HCT116 (cell line): Measurements from ENCODE around the gene MTA3. TPM values are rescaled to one million over a fixed set of nuclear protein-coding genes. Genes with fewer than 3 reads are reported as not detected.

ENCODE experiments used
- ATAC-seq: fragments of 200-7000 bp; cut with Tn5 transposase; 2 replicates; pipeline ENCODE4 v1.9.1; 2020; ENCODE audit warnings: mild to moderate bottlenecking, moderate library complexity
- BruUV-seq: library from RNA; stranded (reverse); fragments of 400-500 nt; replicated peaks from 2 replicates; lab custom pipeline; 2021; lab: Mats Ljungman, UMichigan
- CTCF ChIA-PET: fragments of 300-600 bp; sonication (Branson Sonifier 250); formaldehyde crosslinking; loops from one replicate; lab custom pipeline; 2021; ENCODE audit warnings: antibody characterized with exemption; lab: Charles Lee
- POLR2A ChIA-PET: fragments of 300-600, 350-600 bp; sonication (Branson Sonifier 250); formaldehyde crosslinking; loops from one replicate; lab custom pipeline; 2021; ENCODE audit warnings: antibody characterized with exemption; lab: Charles Lee
- RAD21 ChIA-PET, 2 experiments: fragments of 300-600 bp; sonication (Branson Sonifier 250); formaldehyde crosslinking; loops; one replicate each; lab custom pipeline; 2023; ENCODE audit warnings: low total read pairs in 2 of 2; ENCODE audit not compliant: uncharacterized antibody in 2 of 2, unreplicated experiment in 2 of 2, low non-redundant PET in 1 of 2; lab: Charles Lee
- DNase-seq: peaks from one replicate; pipeline ENCODE4 v3.0.0-alpha.2; 2010; ENCODE audit warnings: low read depth, low spot score
- H2AFZ ChIP-seq: fragments of 200-600 bp; shearing (Covaris generic), sonication (generic); 2 replicates; pipeline ENCODE4 v1.6.1; 2017; ENCODE audit warnings: low read depth, mixed run types, mixed read lengths, antibody characterized with exemption, low read length; ENCODE audit not compliant: poor library complexity, severe bottlenecking
- H3K27ac ChIP-seq: 2 replicates; pipeline ENCODE4 v1.5.1; 2012; ENCODE audit warnings: low read depth, low read length
- H3K27me3 ChIP-seq: fragments of 200-600 bp; sonication (generic); 2 replicates; pipeline ENCODE4 v1.6.1; 2016; ENCODE audit warnings: mixed run types, low read length, mixed read lengths; ENCODE audit not compliant: insufficient read depth
- H3K36me3 ChIP-seq, 2 experiments: fragments of 200-500 bp in 1 of 2; fragments of 200-600 bp in 1 of 2; sonication (Bioruptor generic) in 1 of 2; sonication (generic) in 1 of 2; 2 replicates each; pipeline versions ENCODE4 v1.5.1 to v1.6.1; 2014 to 2016; ENCODE audit warnings: low read length in 2 of 2, inconsistent platforms in 1 of 2, mixed read lengths in 1 of 2, mixed run types in 1 of 2; ENCODE audit not compliant: insufficient read depth in 2 of 2, control insufficient read depth in 1 of 2
- H3K4me1 ChIP-seq, 2 experiments: fragments of 200-600 bp in 1 of 2; sonication (generic) in 1 of 2; 2 replicates each; pipeline versions ENCODE4 v1.5.1 to v1.6.1; 2012 to 2017; ENCODE audit warnings: low read length in 2 of 2, inconsistent platforms in 1 of 2, mild to moderate bottlenecking in 1 of 2, mixed read lengths in 1 of 2, mixed run types in 1 of 2, moderate library complexity in 1 of 2; ENCODE audit not compliant: insufficient read depth in 2 of 2, control insufficient read depth in 1 of 2
- H3K4me2 ChIP-seq: fragments of 200-600 bp; sonication (generic); 2 replicates; pipeline ENCODE4 v1.6.1; 2017; ENCODE audit warnings: mixed run types, low read length, mixed read lengths
- H3K4me3 ChIP-seq, 2 experiments: fragments of 200-600 bp in 1 of 2; sonication (generic) in 1 of 2; replicated peaks in 1 of 2; 2 replicates each; pipeline ENCODE4 v1.5.1; 2011 to 2016; ENCODE audit warnings: low read length in 2 of 2, control low read depth in 1 of 2, low read depth in 1 of 2, mild to moderate bottlenecking in 1 of 2, mixed read lengths in 1 of 2, mixed run types in 1 of 2
- H3K79me2 ChIP-seq: fragments of 200-600 bp; sonication (generic); 2 replicates; pipeline ENCODE4 v1.6.1; 2017; ENCODE audit warnings: mild to moderate bottlenecking, mixed run types, low read length, moderate library complexity, mixed read lengths; ENCODE audit not compliant: insufficient read depth
- H3K9ac ChIP-seq: fragments of 200-600 bp; sonication (generic); 2 replicates; pipeline ENCODE4 v1.6.1; 2016; ENCODE audit warnings: low read length, mixed read lengths
- H3K9me2 ChIP-seq: fragments of 200-600 bp; sonication (generic), shearing (Covaris generic); 2 replicates; pipeline ENCODE4 v1.6.1; 2017; ENCODE audit warnings: mixed run types, mild to moderate bottlenecking, moderate library complexity; ENCODE audit not compliant: insufficient read depth
- H3K9me3 ChIP-seq, 2 experiments: fragments of 200-500 bp in 1 of 2; fragments of 200-600 bp in 1 of 2; sonication (Bioruptor generic) in 1 of 2; sonication (generic) in 1 of 2; 2 replicates each; pipeline ENCODE4 v1.6.1; 2014 to 2017; ENCODE audit warnings: low read length in 2 of 2, mixed read lengths in 2 of 2, inconsistent platforms in 1 of 2, low read depth in 1 of 2, mild to moderate bottlenecking in 1 of 2, mixed run types in 1 of 2, moderate library complexity in 1 of 2; ENCODE audit not compliant: control insufficient read depth in 1 of 2, insufficient read depth in 1 of 2
- H4K20me1 ChIP-seq: fragments of 200-600 bp; sonication (generic), shearing (Covaris generic); 2 replicates; pipeline ENCODE4 v1.6.1; 2017; ENCODE audit warnings: mixed run types, mild to moderate bottlenecking, moderate library complexity; ENCODE audit not compliant: insufficient read depth
- ATF3 ChIP-seq: IDR thresholded peaks from 2 replicates; pipeline ENCODE4 v1.6.1; 2012
- CBX3 ChIP-seq: IDR thresholded peaks from 2 replicates; pipeline ENCODE4 v1.6.1; 2012; ENCODE audit warnings: low read depth
- CEBPB ChIP-seq: IDR thresholded peaks from 2 replicates; pipeline ENCODE4 v1.6.1; 2012; ENCODE audit warnings: low read depth
- CTCF ChIP-seq, 3 experiments: fragments of 200-600 bp in 1 of 3; sonication (generic) in 1 of 3; IDR thresholded peaks in 2 of 3; conservative IDR thresholded peaks in 1 of 3; 2 replicates each; pipeline ENCODE4 v1.5.1; 2012 to 2017; ENCODE audit warnings: low read depth in 2 of 3, low read length in 2 of 3, antibody characterized with exemption in 1 of 3, borderline replicate concordance in 1 of 3, control low read depth in 1 of 3, mild to moderate bottlenecking in 1 of 3, mixed read lengths in 1 of 3, mixed run types in 1 of 3, moderate library complexity in 1 of 3; ENCODE audit not compliant: insufficient read depth in 1 of 3
- EGR1 ChIP-seq: IDR thresholded peaks from 2 replicates; pipeline ENCODE4 v1.6.1; 2012; ENCODE audit warnings: low read depth
- EZH2 ChIP-seq: fragments of 200-600 bp; sonication (generic); IDR thresholded peaks from 2 replicates; pipeline ENCODE4 v1.6.1; 2017; ENCODE audit warnings: antibody characterized with exemption, mixed run types
- FOSL1 ChIP-seq: IDR thresholded peaks from 2 replicates; pipeline ENCODE4 v1.6.1; 2012; ENCODE audit warnings: low read depth
- JUND ChIP-seq: IDR thresholded peaks from 2 replicates; pipeline ENCODE4 v1.6.1; 2012
- MAX ChIP-seq: IDR thresholded peaks from 2 replicates; pipeline ENCODE4 v1.6.1; 2012
- POLR2A ChIP-seq: IDR thresholded peaks from 2 replicates; pipeline ENCODE4 v1.7.0; 2011; ENCODE audit warnings: borderline replicate concordance; ENCODE audit not compliant: insufficient read depth, insufficient read length; ENCODE audit errors: extremely low read depth
- POLR2AphosphoS5 ChIP-seq: IDR thresholded peaks from 2 replicates; pipeline ENCODE4 v1.6.1; 2011; ENCODE audit warnings: mild to moderate bottlenecking, low read depth, low read length, moderate library complexity
- SIN3A ChIP-seq: IDR thresholded peaks from 2 replicates; pipeline ENCODE4 v1.6.1; 2012; ENCODE audit warnings: low read depth
- SP1 ChIP-seq: IDR thresholded peaks from 2 replicates; pipeline ENCODE4 v1.6.1; 2012; ENCODE audit warnings: low read depth
- SRF ChIP-seq: IDR thresholded peaks from 2 replicates; pipeline ENCODE4 v1.6.1; 2012; ENCODE audit warnings: low read depth
- TCF7L2 ChIP-seq: IDR thresholded peaks from 2 replicates; pipeline ENCODE4 v1.7.0; 2011; ENCODE audit warnings: borderline replicate concordance, inconsistent platforms; ENCODE audit not compliant: insufficient read depth, insufficient read length; ENCODE audit errors: extremely low read depth
- YY1 ChIP-seq: IDR thresholded peaks from 2 replicates; pipeline ENCODE4 v1.6.1; 2011; ENCODE audit warnings: low read length, low read depth, moderate library complexity, mild to moderate bottlenecking; ENCODE audit not compliant: insufficient replicate concordance; ENCODE audit errors: extremely low read depth
- ZBTB33 ChIP-seq: IDR thresholded peaks from 2 replicates; pipeline ENCODE4 v1.6.1; 2011; ENCODE audit warnings: mild to moderate bottlenecking, low read length, moderate library complexity; ENCODE audit not compliant: insufficient replicate concordance; ENCODE audit errors: extremely low read depth
- ZFX ChIP-seq: fragments of 450-650 bp; IDR thresholded peaks from 2 replicates; pipeline ENCODE4 v1.6.1; 2017
- ZNF274 ChIP-seq: fragments of 200-500 bp; sonication (Bioruptor generic); IDR thresholded peaks from 2 replicates; pipeline ENCODE4 v1.6.1; 2014; ENCODE audit warnings: mild to moderate bottlenecking, low read depth, low read length, inconsistent platforms
- intact Hi-C: fragments of 100-400 bp; cut with micrococcal nuclease; formaldehyde crosslinking; loops from 2 replicates; pipeline ENCODE4 v1.10.0; 2022
- total RNA-seq: library from RNA; stranded (reverse); gene quantifications from one replicate; pipeline ENCODE4 v1.2.1, GENCODE V29; 2021; ENCODE audit not compliant: unreplicated experiment

MTA3 gene
- total RNA-seq, 1 experiment from 2014 or later = 46.3 TPM

- H3K27ac ChIP-seq = no peak overlapping the region
- H4K20me1 ChIP-seq = no peaks in the 10 kb centered on the region
- intact Hi-C loops = no loop called here
- H3K9ac ChIP-seq = no peak overlapping the region
- POLR2A ChIA-PET = no interaction called here
- no peak overlapping the region for H3K4me2 ChIP-seq
- H3K4me3 ChIP-seq = no peak overlapping the region
- ATAC-seq (no peak), DNase-seq (no peak)
- RAD21 ChIA-PET = no interaction called here
- no peaks in the 10 kb centered on the region for H3K36me3 ChIP-seq
- no peak overlapping the region for H2AFZ ChIP-seq
- no peaks in the 10 kb centered on the region for H3K9me3 ChIP-seq
- peaks cover 0 to 13% of the 10 kb centered on the region in 2 experiments; a peak in 3 of 4 replicates for H3K4me1 ChIP-seq
- no peaks in the 10 kb centered on the region for H3K27me3 ChIP-seq
- H3K9me2 ChIP-seq = no peaks in the 10 kb centered on the region
- BruUV-seq = no TSS peak
- CTCF ChIA-PET = no interaction called here
- H3K79me2 ChIP-seq = no peaks in the 10 kb centered on the region
- TF ChIP-seq SRF (no peak), POLR2A (no peak), ZNF274 (no peak), MAX (no peak), CTCF (IDR thresholded peaks at IDR 0.05 in 2 of 3, conservative IDR thresholded peaks at IDR 0.05 in 1 of 3; ENCODE audit: borderline replicate concordance in 1 of 3, insufficient read depth in 1 of 3, low read depth in 2 of 3, low read length in 2 of 3) (no peak), ATF3 (no peak), FOSL1 (no peak), ZBTB33 (no peak), ZFX (no peak), YY1 (no peak), EGR1 (no peak), EZH2 (no peak), TCF7L2 (no peak), POLR2AphosphoS5 (no peak), SP1 (no peak), SIN3A (no peak), CEBPB (no peak), CBX3 (no peak), JUND (no peak)
Observed at GRCh38 chr2:42557306-42557705, 11.1 kb upstream of the MTA3 start.
